Right lobe of liver (tissue), 4 donors: Measurements from ENCODE around the gene MSTO1.

Experiments
- CTCF ChIP-seq, 4 donors: fragments of 200-600 bp in 3 of 4; fragments of 450-650 bp in 1 of 4; IDR thresholded peaks; one replicate each; pipeline versions ENCODE4 v1.5.1 to v1.8.0; 2016 to 2022; ENCODE audit warnings: antibody characterized with exemption in 4 of 4, mild to moderate bottlenecking in 2 of 4
- POLR2A ChIP-seq: fragments of 450-650 bp; IDR thresholded peaks from one replicate; pipeline ENCODE4 v1.6.1; 2017; ENCODE audit warnings: antibody characterized with exemption, mild to moderate bottlenecking
- donor health status: DM: no; HTN: no; CAD: no.
- donor health status: DM: no; HTN: no; CAD: no.
- donor health status: DM: no; HTN: yes; CAD: no.

GRCh38 chr1:155570593-155570990, 39.4 kb upstream of the MSTO1 start:
- TF ChIP-seq CTCF (IDR thresholded peaks at IDR 0.05) (no peak), POLR2A (no peak)
